Fibroblast of gingiva (primary cell): ENCODE results near the gene NAPA.

ENCODE experiments used
- DNase-seq: peaks from one replicate; pipeline ENCODE4 v3.0.0-alpha.2; 2011; ENCODE audit warnings: low read depth

The NAPA gene

DNA sequence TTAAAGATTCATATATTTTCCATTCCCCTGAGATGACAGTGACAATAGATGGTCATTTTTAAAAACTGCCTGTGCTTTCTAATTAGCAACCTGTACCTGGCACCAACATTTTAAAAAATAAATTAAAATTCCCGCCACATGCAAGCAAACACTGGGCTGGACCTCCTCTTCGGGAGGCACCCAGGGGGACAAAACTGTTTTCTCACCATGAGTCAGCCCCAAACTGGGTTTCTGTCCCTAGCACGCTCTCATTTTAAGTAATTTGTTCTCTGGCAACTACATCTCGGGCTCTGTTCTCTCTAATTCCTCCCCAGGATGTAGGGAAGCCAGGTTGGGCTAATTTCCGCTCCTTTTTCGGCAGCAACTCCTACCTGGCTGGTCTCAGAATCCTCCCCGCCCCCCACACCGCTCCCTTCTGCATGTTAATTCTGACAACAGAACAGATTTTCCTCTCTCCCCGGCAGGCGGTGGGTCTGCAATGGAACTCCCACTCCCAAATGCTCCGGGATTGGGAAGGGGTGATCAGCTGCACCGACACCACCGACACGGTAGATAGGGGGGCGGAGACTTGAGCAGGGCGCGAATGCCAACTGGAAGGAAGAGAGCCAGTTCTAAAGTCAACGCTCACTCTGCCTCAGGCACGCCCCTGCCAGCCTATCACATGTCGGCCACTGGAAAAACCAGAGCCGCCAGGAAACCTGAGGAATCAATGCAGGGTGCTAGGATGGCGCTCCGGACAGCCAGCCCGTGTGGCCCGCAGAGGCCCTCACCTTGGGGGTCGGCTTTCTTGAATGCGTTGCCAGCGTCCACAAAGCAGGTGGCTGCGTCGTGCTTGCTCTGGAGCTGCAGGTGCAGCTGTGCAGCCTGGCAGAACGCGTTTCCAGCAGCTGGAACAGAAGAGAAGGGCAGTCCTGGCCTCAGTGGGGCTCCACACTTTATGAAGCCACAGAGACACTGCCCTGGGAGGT, 14.7 kb downstream of the NAPA start:
- no peak for DNase-seq

DNA sequence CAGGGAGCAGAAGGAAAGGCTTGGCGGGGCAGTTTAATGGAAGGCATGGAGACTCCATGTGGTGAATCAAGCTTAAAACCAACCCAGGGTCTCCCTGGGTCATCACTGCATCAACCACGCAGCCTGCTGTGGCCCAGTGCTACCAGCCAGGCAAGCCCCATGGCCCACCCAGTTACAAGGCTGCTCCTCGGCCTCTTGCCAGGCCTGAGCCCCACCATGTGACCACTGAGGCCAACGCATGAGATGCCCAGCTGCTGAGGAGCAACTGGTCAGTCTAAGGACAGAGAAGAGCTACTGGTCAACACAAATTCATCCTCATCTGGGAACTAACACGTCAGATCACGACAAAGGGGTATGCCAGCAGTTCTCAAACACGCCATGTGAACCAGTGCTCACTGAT, 15.5 kb downstream of the NAPA start:
- DNase-seq = no peak

DNA sequence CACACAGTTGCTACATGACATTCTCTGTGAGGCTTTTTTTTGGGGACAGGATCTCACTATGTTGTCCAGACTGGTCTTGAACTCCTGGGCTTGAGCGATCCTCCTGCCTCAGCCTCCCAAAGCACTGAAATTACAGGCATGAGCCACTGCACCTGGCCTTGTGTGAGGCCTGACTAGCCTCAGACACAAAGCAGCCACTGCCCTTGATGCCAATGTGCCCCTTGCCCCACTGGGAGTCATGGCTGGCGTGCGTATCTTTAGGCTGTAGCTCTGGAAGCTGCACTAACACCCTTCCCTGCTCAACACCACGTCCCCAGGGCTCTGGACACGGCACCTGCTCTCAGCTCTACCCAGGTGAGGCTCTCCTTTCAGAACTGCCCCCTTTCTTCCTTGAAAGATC, 16.3 kb downstream of the NAPA start:
- DNase-seq = no peak

DNA sequence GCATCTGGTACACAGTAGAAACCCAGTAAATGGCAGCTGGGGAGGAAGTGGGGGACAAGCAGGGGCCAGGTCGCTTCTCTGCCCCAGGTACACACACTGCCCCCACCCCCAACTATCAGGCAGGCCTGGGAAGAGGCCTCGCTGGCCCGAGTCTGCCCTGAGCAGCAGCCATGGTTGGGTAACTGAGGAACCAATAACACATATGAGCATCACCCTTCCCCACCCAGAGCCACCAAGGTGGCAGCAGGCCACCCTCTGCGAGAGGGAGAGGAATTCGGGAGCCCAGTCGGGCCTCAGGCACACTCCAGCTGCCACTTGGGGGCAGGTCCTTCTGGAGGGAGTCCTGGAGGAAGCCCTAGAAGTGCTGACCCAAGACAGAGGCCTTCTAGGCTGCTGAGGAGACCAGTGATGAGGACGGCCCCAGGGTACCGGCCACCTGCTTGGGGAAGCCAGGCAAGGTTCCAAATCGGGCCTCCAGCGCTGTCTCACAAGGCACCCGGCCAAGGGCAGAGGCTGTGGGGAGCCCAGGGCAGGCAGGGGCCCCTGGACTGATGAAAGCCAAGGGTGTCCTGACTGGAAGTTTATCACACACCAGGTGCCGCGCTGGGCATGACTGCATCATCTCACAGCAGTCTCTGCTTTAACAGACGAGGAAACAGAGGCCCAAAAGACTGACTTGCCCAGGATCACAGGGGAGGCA, 16.9 kb downstream of the NAPA start:
- DNase-seq = no peak

DNA sequence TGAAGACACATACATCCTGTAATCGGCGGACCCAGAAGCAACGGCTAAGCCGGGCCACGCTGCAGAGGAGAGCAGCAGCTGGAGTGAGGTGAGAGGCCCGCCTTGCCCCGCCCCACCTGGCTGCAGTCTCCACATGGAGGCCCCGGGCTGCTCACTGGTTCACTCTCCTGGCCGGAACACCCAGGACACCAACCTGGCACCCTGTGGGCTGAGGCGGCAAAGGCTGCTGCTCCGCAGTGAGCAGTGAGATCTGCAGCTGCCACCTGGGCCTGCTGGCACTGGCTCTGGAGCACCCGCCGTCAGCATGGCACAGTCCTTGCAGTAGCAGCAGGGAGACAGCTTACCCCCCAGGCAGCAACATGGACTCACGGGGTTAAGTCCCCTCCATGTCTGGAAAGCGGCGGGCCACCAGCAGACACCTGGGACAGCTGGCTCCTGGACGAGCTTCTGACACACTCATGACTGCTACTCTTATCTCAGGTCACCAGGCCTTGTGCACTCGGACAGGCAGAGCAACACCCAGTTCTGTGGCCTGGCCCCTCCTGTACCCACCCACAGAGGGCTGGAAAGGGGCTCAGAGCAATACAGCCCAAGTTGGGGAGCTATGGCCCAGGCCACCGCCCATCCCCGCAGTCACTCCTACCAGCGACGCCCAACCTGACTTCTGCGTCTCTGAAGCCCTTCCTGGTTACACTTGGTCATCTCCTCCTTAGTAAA, 17.7 kb downstream of the NAPA start:
- DNase-seq = no peak

DNA sequence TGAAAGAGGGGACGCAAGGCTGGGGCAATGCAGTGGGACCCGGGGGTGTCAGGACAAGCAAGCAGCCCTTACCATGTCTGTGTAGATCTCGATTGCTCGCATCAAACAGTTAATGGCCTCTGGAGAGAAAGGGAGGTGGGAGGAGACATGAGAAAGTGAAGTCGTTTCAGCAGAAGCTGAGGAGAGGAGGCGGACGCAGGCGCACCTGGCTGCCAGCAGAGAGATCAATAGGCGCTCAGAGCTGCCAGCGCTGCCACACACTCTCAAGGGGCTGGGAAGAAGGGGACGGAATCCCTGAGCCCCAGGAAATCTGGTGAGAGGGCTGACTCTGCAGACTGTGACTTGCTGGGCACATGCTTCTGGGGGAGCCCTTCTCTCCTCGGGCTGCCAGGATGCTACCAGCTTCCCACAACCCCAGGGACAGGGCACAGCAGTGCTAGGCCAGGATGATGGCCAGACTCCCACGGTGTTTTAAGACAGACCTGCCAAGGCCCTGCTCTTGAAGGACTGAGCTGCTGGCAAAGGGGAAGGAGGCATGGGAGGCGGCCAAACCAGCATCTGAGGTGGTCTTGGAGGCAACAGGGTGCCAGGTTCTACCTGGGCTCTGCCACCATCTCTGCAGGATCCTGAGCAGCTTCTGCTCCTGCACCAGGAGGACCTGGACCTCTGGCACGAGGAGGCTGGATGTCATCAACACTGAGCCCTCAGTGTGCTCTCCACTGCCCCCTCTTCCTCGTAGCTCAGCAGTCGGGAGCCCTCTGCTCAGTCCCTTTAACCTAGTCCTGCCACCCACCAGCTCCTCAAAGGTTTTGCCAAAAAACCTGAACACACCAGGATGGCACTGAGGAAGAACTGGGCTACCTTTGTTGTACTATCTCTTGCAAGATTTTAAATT, 19.1 kb downstream of the NAPA start:
- no peak for DNase-seq

DNA sequence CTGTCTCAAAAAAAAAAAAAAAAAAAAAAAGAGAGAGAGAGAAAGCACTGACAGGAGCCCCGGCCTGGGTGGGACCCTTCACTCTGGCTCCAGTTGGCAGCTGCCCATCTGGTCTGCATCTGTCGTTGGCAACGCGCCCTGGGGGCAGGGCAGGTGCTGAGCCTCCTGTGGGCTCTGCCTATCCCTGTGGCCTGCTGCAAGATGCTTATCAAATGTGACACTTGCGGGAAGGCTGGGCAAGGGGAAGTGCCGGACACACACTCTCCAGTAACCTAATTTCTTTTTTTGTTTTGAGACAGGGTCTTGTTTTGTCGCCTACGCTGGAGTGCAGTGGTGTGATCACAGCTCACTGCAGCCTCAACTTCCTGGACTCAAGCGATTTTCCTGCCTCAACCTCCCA, 20.1 kb downstream of the NAPA start:
- no peak for DNase-seq

DNA sequence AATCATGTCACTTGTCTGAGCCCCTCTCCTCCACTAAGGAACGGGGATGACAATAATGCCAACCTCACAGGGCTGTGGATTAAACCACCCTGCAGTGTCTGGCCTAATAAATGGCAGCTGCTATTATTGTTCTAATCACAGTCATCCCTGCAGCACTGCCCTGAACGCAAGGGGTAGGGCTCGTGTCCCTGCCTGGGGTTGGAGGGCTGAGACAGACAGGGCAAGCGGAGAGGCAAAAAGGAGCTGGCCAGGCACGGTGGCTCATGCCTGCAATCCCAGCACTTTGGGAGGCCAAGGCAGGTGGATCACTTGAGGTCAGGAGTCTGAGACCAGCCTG, 20.7 kb downstream of the NAPA start:
- no peak for DNase-seq

DNA sequence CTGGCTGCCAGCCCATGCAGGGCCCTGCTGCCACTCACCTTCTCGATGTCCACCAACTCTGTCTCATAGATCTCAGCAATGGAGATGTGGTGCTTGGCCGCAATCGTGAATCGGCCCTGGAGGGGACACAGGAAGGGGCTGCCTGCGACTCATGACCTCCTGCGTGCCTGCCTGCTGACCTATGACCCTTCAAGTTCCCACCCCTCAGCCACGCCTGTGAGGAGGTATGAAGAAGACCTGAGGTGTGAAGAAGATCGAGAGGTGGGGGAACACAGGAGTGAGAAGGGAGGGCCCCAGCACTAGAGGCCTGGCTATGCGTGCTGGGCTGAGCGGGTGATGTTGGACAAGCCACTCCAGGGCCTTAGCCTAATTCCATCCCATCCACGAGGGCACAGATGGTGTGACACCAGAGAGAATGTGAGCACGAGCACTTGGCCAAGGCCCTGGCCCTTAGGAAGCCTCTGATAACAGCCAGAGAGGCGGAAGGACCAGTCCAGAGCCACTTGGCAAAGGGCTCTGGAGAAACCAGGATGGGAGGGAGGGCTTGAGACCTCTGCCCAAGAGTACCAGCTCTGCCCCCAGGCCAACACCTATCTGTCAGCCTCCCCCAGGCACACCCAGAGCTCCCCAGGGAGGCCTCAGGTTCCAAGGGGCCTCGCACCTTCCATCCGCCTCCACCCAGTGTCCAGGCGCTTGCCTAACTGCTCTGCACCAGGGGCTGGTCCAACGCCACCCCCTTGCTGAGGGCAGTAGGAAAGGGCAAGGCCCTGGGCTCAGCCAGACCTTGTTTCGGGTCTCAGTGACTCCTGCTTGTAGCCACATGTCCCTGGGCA, 21.3 kb downstream of the NAPA start:
- DNase-seq = no peak

DNA sequence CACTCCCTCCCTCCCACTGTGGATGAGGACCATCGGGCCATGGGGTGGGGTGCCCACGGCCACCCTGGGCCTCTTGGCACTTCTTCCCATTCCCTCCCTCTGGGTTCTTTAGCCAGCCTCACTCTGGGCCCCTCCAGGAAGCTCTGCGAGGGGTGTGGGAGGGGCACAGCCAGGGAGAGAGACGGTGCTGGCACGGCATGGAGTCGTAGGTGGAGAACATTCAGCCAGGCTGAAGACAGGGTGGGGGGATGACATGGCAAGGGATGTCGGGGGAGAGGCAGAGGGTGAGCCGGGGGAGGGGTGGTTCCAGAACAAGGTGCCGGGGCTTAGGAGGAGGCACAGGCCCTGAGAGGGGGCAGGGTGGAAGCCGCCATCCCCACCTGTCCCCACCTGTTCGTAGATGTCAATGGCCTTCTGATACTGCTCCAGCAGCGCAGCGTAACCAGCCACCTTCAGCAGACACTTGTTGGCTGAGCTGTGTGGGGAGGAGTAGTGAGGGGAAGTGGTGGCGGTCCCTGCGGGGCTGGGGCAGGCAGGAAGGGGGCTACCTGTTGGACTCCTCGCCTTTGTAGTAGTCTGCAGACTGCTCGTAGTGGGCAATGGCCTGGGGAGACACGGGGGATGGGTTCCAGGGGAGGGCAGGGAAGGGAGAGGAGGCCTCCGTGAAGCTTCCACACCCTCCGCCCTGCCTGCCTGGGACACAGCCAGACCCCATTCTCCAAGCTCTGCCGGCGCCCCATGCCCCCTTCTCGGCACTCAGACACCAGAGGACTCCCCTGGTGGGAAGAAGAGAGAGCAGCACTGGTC, 22.1 kb downstream of the NAPA start:
- DNase-seq = no peak

DNA sequence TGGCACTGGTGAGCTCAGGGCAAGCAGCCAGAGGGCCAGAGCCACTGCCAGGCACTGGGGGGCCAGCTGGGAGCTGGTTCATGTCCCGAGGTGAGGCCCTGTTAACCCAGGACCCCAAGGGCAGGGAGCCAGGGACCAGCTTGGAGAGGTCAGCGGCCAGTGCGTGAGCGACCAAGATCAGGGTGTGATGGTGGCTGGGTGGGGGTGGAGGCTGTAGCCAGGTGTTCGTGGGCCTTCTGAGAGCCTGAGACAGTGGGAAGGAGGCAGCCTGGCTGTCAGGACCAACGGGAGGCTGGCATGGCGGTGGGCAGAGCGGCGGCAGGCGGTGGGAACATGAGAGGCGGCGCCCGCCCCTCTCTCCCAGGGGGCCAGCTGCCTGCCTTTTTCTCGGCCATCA, 22.7 kb downstream of the NAPA start:
- no peak for DNase-seq

DNA sequence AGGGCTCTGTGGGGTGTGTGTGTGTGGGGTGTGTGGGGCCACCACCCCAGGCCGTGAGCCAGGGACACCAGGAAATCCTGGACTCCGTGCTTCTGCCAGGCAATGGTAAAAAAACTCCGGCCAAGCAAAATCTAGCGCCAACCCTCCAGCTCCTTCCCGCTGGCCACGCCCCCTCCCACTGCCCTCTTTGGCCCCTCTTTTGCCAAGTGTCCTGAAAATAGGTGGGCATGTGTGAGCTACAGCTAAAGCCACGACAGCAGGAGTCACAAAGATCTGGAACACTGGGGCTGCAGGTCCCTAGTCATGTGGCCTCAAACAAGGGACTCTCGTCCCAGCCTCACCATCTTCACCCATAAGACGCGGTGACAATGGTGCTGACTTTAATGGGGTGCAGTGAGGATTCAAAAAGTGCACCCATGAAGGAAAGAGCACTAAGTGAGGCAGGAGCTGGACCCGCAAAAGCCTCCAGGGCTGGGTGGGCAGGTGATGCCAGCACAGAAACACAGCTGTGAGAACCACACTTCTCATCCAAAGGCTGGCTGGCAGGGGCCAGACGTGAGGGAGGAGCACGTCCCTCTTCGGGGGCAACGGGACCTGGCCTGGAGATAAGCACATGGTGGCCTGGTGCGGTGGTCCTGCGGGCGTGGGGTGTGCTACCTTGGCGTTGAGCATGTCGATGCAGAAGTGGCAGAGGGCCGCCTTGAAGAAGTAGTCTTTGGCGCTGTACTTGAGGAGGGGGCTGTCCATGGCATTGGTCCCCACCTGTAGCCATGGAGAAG, 23.3 kb downstream of the NAPA start:
- no peak for DNase-seq

DNA sequence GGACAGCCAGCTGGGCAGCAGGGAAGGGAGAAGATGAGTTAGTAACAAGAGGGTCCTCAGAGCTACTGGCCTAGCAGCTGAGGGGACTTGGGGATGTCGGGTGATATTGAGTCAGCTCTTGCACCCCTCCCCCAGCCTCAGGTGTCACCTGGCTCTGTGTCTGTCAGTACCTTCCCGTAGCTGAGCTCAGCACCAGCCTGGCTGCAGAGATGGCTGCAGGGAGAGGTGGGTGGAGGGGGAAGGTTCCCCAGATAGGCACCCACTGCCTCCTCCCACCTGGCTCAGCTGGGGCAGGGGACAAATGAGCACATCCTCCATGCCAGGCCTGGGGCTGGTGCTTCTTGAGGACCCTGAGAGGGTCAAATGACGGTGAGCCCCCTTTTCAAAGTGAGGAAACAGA, 24.0 kb downstream of the NAPA start:
- DNase-seq = no peak

DNA sequence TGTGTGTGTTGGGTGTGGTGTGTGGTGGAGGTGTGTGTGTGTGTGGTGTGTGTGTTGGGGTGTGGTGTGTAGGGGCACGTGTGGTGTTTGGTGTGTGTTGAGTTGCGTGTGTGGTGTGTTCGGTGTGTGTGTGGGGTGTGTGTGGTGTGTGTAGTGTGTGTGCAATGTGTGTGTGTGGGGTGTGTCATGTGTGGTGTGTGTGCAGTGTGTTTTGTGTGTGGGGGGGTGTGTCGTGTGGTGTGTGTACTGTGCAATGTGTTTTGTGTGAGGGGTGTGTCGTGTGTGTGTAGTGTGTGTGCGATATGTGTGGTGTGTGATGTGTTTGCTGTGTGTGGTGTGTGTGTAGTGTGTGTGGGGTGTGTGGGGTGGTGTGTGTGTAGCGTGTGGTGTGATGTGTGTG, 24.8 kb downstream of the NAPA start:
- DNase-seq = no peak

DNA sequence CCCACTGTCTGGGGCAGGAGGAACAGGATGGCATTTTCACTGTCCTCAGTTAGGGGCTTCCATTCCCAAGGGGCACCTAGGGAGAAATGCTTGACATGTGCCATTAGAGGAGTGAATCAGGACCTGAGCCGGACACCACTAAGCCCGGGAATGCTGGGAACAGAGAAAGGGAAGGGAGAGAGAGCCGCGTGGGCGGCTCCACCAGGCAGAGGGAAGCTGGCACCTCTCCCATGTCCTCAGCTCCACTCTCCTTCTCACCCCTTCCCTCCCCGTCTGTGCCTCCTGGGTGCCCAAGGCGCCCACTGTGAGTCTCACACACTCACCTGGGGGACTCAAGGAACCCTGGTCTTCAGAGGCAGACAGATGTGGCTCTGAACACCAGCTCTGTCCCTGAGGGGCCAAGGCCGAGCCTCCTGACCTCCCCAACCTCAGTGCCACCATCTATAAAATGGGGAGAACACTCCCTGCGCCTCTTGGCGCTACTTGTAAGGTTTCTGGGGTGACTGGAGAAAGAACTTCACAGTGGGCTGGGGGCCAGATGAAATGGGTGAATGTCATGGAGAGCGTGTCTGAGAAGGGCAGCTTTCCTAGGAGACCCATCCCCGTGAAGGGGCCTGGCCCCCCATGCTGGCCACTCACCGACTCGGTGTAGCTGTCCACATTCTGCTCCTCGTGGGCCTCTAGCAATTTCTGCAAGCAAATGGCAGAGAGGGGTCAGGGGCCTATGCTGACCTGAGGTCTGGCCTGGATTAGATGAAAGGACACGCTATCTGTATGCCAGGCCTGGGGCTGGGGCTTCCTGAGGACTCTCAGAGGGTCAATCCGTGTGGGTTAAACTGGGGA, 25.6 kb downstream of the NAPA start:
- DNase-seq = no peak

DNA sequence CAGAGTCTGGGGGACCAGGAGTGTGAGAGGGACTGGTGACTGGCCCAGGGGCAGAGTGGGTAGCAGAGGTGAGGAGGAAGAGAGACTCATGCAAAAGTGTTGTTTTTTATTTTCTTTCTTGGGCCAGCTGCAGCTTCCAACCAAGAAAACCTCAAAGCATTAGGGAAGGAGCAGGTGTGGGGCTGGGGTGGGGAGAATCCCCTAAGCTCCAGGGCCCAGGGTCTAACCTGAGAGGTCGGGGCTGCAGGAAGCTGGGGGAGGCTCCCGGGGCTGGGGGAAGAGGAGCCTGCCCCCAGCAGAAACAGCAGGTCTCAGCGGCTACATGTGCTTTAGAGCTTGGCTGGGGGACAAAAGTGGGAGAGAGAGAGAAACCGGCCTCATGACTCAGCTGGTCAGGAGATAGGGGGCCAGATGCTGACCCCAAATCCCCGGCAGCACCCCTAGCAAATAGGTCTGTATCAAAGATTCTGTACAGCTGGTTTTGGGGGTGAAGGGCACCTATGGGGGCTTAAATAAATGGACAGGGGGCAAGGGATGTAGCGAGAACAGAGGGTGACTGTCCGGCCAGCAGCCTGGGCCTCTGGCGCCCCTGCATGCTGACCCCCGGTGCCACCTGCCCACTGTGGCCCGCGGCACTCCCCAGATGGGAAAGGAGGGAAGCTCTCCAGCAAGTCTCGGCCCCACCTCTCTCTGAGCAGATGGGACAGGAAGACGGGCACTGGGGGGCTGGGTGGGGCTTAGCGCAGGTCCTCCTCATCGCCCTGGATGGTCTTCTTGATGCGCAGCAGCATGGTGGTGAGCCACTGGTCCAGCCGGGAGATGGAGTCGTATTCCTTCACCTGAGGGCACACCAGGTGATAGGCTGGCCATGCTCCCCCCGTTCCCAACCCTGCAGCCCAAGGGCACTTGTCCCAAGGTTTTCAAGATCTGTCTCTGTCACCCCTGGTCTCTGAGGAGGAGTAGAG, 27.0 kb downstream of the NAPA start:
- DNase-seq = no peak

DNA sequence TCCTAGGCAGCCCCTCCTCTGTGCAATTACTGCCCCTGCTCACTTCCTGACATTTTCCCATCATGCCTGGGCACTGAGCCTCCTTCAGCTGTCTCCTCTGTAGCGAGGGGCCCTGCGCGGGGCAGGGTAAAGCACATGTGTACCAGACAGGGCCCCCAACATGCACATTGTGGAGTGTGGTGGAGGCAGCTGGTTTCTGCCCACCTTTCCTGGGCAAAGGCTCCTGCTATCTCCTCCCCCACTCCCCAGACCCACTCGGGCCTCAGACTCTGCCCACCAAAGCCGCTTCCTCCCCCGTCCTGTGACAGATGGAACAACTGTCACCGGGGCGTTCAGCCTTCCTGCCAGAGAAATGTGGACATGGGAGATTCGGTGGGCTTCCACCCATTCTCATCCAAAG, 28.0 kb downstream of the NAPA start:
- DNase-seq = no peak
